Measurements from ENCODE around the gene SMARCA4.
"Not testable (repeated sequence)": the region's sequence is repeated elsewhere in the genome, so short reads cannot be mapped to it uniquely, and the experiment has no call there.

SMARCA4 gene

DNA sequence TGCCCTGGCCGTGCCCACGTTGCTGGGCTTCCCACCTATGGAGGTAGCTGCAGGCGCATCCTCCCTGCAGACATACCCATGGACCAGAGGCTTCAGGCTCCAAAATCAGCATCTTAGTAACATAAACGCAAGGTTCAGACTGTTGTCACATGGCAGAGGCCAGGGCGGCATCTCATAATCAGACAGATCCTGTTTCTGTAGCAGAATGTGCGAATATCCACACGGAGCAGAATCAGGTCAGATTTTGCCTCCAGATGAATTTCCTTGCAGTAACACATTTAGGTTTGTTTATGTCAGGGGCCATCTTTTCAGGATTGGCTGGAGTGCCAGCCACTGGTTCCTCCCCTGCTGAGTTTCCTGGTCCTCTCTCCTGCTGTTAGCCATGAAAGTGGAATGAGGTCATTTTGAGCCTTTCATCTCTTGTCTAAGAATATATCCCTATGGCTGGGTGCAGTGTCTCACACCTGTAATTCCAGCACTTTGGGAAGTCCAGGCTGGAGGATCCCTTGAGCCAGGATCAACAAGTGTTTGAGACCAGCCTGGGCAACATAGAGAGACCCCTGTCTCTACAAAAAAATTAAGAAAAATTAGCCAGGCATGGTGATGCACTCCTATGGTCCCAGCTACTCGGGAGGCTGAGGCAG is 20.5 kb downstream of the SMARCA4 start:
- no peak for DNase-seq

DNA sequence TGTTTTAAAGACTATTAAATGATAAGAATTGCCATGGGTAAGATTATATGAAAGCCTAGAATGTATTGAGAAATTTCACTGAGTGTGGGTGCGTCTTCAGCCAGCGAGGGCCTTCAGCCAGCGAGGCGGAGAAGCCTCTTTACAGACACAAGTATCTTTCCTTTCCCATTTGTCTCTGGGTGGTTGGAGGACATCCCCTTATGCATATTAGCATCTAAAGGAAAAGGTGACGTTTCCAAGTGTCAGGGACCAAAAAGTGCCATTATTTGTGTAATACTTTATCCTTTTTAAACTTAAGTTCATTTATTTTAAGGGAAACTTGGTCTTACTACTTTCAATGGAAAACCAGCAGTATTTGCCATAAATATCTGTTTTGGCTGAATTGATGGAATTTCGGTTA is 22.2 kb downstream of the SMARCA4 start:
- DNase-seq, result no peak

DNA sequence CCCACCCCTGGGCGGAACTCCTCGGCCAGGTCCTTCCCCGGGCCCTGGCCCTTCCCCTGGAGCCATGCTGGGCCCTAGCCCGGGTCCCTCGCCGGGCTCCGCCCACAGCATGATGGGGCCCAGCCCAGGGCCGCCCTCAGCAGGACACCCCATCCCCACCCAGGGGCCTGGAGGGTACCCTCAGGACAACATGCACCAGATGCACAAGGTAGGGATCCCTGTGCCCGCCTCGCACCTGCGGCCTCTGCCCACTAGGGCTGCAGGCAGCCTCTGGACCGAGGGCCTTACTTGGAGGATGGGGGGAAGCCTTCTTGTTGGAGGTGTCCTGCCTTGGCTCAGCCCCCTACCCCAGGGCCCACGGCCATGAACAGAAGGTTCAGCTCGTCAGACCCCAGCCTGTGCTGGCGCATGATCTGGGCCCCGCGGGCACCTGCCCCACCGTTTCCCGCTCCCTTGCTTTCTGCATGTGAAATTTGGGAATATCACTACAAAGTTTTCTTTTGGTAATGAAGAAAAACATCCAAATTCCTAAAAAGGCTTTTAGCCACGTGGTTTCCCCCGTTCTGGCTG is 23.4 kb downstream of the SMARCA4 start:
- no peak for DNase-seq

GRCh38 chr19:10985502-10985901 is 24.7 kb downstream of the SMARCA4 start:
- DNase-seq, result no peak

- no peak for DNase-seq
These were observed 25.7 kb downstream of the SMARCA4 start for GRCh38 chr19:10986301-10987127.

- no peak for DNase-seq
These were observed 26.9 kb downstream of the SMARCA4 start for GRCh38 chr19:10987571-10988297.

- DNase-seq, result no peak
These were observed 27.6 kb downstream of the SMARCA4 start for GRCh38 chr19:10988380-10988779.

- no peak for DNase-seq
These were observed 28.1 kb downstream of the SMARCA4 start for GRCh38 chr19:10988921-10989320.

DNA sequence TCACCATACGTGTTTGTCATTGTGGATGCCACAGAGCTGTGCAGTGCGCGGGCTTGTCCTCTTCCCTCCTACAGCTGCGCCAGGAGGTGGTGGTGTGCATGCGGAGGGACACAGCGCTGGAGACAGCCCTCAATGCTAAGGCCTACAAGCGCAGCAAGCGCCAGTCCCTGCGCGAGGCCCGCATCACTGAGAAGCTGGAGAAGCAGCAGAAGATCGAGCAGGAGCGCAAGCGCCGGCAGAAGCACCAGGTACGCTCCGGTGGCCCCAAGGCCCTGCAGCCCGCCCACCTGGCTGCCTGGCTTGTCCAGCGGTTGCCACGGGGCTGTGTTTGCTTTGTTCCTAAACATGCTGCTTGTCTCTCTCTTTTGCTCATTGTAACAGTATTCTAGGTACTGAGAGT is 30.2 kb downstream of the SMARCA4 start:
- DNase-seq, result no peak

GRCh38 chr19:10991521-10992081 is 30.8 kb downstream of the SMARCA4 start:
- no peak for DNase-seq

GRCh38 chr19:10992174-10992573 is 31.3 kb downstream of the SMARCA4 start:
- not testable (repeated sequence) for DNase-seq

DNA sequence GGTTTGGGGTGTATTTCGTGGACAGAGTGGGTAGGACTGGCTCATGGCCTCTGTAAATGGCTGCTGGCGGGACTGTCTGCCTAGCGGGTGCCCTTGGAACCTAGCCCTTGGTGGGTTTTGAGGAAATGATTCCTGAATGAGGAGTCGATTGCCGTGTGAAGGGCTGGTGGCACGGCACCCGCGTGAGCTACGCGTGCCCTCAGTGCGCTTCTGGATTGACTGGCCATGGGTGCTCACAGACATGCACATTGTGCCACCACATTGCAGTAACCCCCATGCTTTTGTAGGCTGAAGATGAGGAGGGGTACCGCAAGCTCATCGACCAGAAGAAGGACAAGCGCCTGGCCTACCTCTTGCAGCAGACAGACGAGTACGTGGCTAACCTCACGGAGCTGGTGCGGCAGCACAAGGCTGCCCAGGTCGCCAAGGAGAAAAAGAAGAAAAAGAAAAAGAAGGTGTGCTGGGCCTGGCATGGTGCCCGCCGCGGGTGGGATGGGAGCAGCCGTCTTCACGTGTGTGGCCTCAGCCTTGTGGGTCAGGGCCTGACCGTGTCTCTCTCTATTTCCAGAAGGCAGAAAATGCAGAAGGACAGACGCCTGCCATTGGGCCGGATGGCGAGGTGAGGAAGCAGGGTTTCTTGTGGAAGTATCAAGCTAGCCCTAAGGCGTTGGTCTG is 35.2 kb downstream of the SMARCA4 start:
- DNase-seq, result no peak

DNA sequence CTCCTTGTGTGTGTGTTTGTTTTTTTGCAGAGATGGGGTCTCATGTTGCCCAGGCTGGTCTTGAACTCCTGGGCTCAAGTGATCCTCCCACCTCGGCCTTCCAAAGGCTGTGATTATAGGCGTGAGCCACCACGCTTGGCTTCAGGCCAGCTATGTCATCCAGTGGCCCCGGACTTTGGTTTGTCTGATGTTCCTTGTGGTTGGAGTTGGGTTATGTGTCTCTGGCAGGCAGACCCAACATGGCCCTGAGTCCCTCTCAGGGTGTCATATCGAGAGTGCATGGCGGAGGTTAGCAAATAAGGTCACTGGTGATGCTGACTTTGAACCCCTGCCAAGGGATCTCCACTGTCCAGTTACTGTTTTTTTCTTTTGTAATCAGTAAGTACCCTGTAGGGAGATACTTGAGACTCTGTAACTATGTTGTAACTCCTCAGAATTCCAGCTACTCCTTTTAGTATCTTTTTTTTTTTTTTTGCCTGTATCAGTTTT is 37.3 kb downstream of the SMARCA4 start:
- no peak for DNase-seq

DNA sequence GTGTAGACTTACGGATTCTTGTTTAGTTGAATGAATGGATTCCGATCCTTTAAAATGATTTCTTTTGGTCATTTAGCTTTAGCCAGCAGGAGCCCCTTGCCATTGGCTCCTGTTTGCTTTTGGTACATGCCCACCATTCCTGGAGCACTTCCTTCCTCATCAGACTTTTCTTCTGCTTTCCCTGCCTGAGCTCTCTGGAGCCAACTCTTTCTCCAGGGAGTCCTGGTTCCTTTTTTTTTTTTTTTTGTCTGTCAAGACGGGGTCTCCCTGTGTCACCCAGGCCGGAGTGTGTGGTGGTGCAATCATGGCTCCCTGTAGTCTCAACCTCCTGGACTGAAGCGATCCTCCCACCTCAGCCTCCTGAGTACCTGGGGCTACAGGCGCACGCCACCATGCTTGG is 37.8 kb downstream of the SMARCA4 start:
- no peak for DNase-seq

GRCh38 chr19:11005521-11005920 is 44.7 kb downstream of the SMARCA4 start:
- no peak for DNase-seq

- DNase-seq, result no peak
These were observed 46.6 kb downstream of the SMARCA4 start for GRCh38 chr19:11007385-11007784.

DNA sequence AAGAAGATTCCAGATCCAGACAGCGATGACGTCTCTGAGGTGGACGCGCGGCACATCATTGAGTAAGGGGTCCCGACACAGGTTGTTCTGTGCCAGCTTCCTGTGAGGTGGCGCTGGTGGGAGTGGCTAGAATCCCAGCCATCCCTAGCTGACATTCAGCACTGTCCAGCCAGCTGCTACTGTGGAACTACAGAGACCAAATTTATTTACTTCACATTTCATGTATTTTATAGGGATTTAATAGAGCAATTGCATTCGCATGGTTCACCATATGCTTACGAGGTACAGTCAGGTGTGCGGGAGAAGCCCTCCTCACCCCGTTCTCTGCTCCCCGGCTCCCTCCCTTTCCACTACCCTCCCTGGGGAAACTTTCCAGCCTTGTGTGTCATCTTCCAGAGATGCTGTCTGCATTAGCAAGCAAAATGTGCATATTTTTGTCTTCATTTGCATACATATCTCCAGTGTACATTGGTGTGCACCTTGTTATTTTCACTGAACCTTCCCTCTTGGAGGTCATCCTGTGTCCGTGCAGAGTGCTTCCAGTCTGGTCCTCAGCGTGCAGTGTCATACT is 47.2 kb downstream of the SMARCA4 start:
- no peak for DNase-seq

GRCh38 chr19:11010041-11010440 is 49.2 kb downstream of the SMARCA4 start:
- no peak for DNase-seq

- no peak for DNase-seq
These were observed 51.7 kb downstream of the SMARCA4 start for GRCh38 chr19:11012507-11012906.

DNA sequence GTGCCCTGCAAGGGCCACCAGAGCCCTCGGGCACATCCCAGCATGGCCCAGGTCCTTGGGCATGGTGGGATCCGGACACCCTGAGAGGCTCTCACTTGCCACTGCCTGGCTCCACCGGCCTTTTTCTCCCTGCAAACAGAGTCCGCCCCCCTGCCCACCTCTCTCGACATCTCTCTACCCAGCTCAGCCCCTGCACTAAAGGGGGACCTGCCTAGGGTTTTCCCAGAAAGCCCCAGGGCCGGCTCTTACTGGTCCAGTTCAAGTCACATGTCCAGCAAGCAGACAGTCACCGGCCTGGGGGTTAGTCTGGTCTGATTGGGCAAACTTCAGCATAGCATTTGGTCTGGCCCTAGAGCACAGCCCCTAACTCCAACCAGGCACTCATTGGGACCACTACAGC is 52.9 kb downstream of the SMARCA4 start:
- DNase-seq, result no peak

GRCh38 chr19:11014403-11014911 is 53.6 kb downstream of the SMARCA4 start:
- no peak for DNase-seq

GRCh38 chr19:11016631-11017030 is 55.8 kb downstream of the SMARCA4 start:
- no peak for DNase-seq

Measured in CD4-positive, alpha-beta T cell treated with Interleukin-21 for 1 hour (primary cell).